Measurements from ENCODE around the gene CUL4A. TPM values are rescaled to one million over a fixed set of nuclear protein-coding genes. Genes with fewer than 3 reads are reported as not detected.

Gene CUL4A
- polyA plus RNA-seq, 1 of the 3 experiments (the other 2 are of a cell fraction) = 51.2 TPM

DNA sequence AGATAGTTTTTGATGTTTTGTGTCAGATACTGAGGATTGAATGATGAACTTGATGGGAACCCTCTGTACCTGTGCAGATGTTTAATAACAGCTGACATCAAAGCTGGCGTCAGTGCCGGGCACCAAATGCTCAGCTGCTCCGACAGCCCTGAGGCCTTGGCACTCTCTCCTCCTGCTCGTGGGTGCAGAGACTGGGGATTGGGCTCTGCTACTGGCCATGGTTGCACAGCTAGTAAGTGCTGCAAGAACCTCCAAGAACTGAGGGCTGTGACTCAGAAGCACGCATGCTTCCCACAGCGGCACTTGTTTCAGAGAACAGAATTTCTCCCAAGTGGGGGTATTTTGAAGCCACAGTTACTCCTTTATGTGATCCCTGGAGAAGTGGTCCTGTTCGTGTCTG lies 93.6 kb downstream of the CUL4A start:
- Histone ChIP-seq H3K4me3 (ENCODE audit: low read depth in 2 of 2, low read length in 1 of 2) (no peak overlapping the region), H3K27ac (ENCODE audit: low read depth in 2 of 2, low read length in 1 of 2) (no peak overlapping the region), H2AFZ (ENCODE audit: low read depth) (no peak overlapping the region), H3K9me3 (no peaks in the 10 kb centered on the region), H3K9me2 (no peaks in the 10 kb centered on the region), H3K79me2 (ENCODE audit: insufficient read depth) (peaks cover 99% of the 10 kb centered on the region), H3K9ac (no peak overlapping the region), H3K36me3 (replicated peaks in 1 of 2; ENCODE audit: control insufficient read depth in 1 of 2, insufficient read depth in 2 of 2, low read length in 1 of 2) (peaks cover 0 to 4% of the 10 kb centered on the region in 2 experiments), H3K4me1 (ENCODE audit: control insufficient read depth in 1 of 2, insufficient read depth in 2 of 2, low read depth in 1 of 2, low read length in 1 of 2) (peaks cover 0 to 3% of the 10 kb centered on the region in 2 experiments; a peak in 1 of 4 replicates), H3K27me3 (ENCODE audit: insufficient read depth) (no peaks in the 10 kb centered on the region), H3F3A (replicated peaks; ENCODE audit: insufficient read depth) (peaks cover 8% of the 10 kb centered on the region), H3K4me2 (no peak overlapping the region), H4K20me1 (ENCODE audit: insufficient read depth) (peaks cover 77% of the 10 kb centered on the region)
- ChIA-PET POLR2A (no interaction called here), CTCF (interaction anchor here (0.8 kb wide), 1 partner anchor 360 kb away, joined by 4 read pairs; no protein-coding TSS in a partner anchor)
- no peak for DNase-seq
- TF ChIP-seq NFIC (IDR thresholded peaks at IDR 0.05; ENCODE audit: borderline replicate concordance) (no peak), YY1 (IDR thresholded peaks at IDR 0.05; ENCODE audit: low read depth) (no peak), CHD2 (IDR thresholded peaks at IDR 0.05; ENCODE audit: low read length, partially characterized antibody) (no peak), RCOR1 (IDR thresholded peaks at IDR 0.05; ENCODE audit: low read length) (no peak), RAD21 (IDR thresholded peaks at IDR 0.05; ENCODE audit: low read length) (no peak), GATA2 (CRISPR knock-in tag; IDR thresholded peaks at IDR 0.05) (no peak), TEAD4 (IDR thresholded peaks at IDR 0.05; ENCODE audit: borderline replicate concordance, insufficient read depth) (no peak), FOSL2 (IDR thresholded peaks at IDR 0.05; ENCODE audit: borderline replicate concordance, low read depth) (no peak), JUND (IDR thresholded peaks at IDR 0.05) (no peak), GABPA (IDR thresholded peaks at IDR 0.05; ENCODE audit: low read depth) (no peak), SMC3 (IDR thresholded peaks at IDR 0.05; ENCODE audit: low read depth, low read length) (no peak), TAF1 (IDR thresholded peaks at IDR 0.05; ENCODE audit: borderline replicate concordance, low read depth, low read length) (no peak), TCF12 (IDR thresholded peaks at IDR 0.05) (no peak), MEF2A (IDR thresholded peaks at IDR 0.05; ENCODE audit: borderline replicate concordance, low read depth) (no peak), FOXM1 (IDR thresholded peaks at IDR 0.05; ENCODE audit: low read depth) (no peak), EP300 (IDR thresholded peaks at IDR 0.05; ENCODE audit: borderline replicate concordance in 1 of 2, low read depth in 1 of 2, low read length in 1 of 2) (no peak), RXRA (IDR thresholded peaks at IDR 0.05; ENCODE audit: borderline replicate concordance, low read depth) (no peak)
- TF ChIP-seq, protein P1, sequence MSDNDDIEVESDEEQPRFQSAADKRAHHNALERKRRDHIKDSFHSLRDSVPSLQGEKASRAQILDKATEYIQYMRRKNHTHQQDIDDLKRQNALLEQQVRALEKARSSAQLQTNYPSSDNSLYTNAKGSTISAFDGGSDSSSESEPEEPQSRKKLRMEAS (IDR thresholded peaks at IDR 0.05; ENCODE audit: low read depth) = no peak
- TF ChIP-seq, protein P2, sequence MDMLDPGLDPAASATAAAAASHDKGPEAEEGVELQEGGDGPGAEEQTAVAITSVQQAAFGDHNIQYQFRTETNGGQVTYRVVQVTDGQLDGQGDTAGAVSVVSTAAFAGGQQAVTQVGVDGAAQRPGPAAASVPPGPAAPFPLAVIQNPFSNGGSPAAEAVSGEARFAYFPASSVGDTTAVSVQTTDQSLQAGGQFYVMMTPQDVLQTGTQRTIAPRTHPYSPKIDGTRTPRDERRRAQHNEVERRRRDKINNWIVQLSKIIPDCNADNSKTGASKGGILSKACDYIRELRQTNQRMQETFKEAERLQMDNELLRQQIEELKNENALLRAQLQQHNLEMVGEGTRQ (IDR thresholded peaks at IDR 0.05; ENCODE audit: borderline replicate concordance, low read depth, low read length) = no peak
- TF ChIP-seq, protein P3, sequence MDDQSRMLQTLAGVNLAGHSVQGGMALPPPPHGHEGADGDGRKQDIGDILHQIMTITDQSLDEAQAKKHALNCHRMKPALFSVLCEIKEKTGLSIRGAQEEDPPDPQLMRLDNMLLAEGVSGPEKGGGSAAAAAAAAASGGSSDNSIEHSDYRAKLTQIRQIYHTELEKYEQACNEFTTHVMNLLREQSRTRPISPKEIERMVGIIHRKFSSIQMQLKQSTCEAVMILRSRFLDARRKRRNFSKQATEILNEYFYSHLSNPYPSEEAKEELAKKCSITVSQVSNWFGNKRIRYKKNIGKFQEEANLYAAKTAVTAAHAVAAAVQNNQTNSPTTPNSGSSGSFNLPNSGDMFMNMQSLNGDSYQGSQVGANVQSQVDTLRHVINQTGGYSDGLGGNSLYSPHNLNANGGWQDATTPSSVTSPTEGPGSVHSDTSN (IDR thresholded peaks at IDR 0.05) = no peak
- 95% methylated on average over 4 of the region's 7 CpGs for WGBS (ENCODE audit: low lambda C conversion rate)
